Erythroblast (primary cell): ENCODE measurements around the gene SC5D.

Experiments used
- DNase-seq, 2 experiments: peaks; one replicate each; lab custom pipeline; 2025; lab: John Stamatoyannopoulos, UW
- GATA1 ChIP-seq: IDR thresholded peaks from 2 replicates; pipeline ENCODE4 v1.6.1; 2011; ENCODE audit warnings: low read depth, mild to moderate bottlenecking, control low read depth, low read length, moderate library complexity
- POLR2A ChIP-seq: IDR thresholded peaks from 2 replicates; pipeline ENCODE4 v1.6.1; 2011; ENCODE audit warnings: mild to moderate bottlenecking, low read length

Gene SC5D

GRCh38 chr11:121348220-121348875 is 55.8 kb downstream of the SC5D start:
- TF ChIP-seq POLR2A (no peak), GATA1 (no peak)
- DNase-seq: no peak

DNA sequence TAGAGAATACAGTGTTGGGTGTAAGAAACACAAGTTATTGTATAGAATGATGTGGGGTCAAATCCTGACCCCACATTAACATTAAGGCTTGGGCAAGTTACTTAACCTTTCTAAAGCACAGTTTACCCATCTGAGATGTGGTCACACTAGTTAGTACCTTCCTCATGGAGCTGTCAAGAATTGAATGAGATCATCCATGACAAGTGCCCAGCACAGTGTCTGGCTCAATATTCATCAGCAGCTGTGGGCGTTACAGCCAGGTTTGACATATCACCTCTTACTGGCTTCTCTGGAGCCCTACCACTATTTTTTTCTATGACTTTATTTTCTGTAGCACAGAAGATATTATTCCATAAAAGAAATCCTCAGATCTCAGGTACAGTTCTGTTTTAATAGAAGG is 57.2 kb downstream of the SC5D start:
- no peak for TF ChIP-seq POLR2A
- no peak for TF ChIP-seq GATA1
- no peak for DNase-seq

DNA sequence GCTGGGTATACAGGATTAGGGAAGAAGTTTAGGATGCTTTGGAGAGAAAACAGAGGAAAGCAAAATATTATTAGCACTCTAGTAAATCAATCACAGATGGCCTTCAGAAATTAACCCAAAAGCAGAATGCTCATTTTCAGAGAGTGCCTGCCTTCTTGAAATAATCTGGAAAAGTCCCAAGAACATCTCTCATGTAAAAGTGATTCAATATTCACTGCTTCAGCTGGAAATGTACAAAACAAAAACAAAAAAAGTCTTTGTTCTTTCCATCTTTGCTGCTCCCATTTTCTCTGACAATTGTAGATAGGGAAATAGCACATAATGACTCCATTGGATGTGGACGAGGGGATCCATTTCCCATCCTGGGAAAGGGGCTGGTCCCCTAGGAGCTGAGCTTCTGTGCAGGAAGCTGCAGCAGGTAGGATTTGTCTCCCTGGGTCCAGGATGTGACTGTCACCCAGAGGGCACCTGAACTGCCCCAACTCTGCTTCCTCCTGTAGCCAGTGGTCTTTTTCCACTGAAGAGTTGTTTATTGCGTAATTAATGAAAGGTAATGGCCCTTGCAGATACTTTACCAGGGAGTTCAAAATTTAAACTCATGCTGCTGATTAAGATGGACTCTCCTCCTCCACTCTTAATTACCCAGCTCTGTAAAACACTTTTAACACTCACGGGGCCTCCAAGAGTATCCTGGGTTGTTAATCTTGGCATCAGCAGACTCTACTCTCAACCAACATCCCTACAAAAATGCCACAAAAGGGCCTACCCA is 57.9 kb downstream of the SC5D start:
- no peak for TF ChIP-seq GATA1
- no peak for TF ChIP-seq POLR2A
- no peak for DNase-seq

GRCh38 chr11:121351083-121351630 is 58.6 kb downstream of the SC5D start:
- DNase-seq: no peak
- TF ChIP-seq POLR2A: no peak
- TF ChIP-seq GATA1: no peak

DNA sequence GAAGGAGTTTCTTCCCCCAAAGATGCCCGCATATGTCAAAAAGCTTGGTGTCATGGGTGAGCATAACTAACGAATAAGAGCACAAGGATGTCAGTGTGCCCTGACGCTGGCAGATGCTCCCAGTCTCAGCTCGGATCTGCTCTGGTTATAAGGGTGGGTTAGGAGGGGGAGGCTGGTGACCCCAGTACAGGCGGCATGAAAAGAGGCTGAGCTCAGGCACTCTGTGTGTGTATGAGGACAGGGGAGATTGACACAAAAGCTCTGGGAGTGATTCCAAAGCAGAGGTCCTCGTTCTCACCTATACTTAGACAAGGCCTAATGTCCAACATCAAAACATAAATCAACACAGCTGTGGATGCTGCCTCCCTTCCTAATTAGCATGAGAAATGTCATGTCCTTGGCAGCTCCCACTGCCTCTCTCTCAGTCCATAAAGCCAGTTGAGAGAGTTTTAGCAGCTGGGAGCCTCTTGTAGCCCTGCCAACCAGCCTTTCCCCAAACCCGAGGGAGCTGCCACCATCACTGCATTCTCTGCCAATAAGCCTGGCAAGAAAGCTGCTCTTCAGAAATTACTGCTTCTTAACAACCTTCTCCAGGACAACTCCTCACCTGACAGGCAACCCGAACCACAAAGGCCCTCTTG is 59.8 kb downstream of the SC5D start:
- TF ChIP-seq POLR2A: no peak
- no peak for TF ChIP-seq GATA1
- DNase-seq: no peak

GRCh38 chr11:121354192-121354591 is 61.6 kb downstream of the SC5D start:
- TF ChIP-seq GATA1 (no peak), POLR2A (no peak)
- DNase-seq: no peak

GRCh38 chr11:121356357-121356756 is 63.8 kb downstream of the SC5D start:
- TF ChIP-seq POLR2A: no peak
- TF ChIP-seq GATA1: no peak
- DNase-seq: no peak
